ENCODE data around the gene ARHGEF7.

Gene ARHGEF7

DNA sequence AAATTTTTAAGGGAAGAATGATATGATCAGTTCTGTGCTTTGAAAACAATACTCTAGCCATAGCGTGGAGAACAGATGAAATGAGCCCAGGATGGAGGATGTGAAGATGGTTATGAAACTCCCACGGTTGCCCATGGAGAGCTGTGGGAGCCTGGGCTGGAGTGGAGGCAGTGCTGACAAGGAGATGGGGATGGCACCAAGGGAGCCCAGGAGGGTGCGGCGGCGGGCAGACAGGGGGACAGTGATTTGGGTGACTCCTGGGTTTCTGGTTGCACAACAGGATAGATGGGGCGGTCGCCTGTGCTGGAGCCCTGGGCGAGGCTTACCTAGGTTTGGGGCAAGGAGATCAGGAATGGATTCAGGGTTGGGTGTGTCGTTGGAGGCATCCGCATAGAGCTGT, 15.9 kb downstream of the ARHGEF7 start:
- H3K4me1 ChIP-seq (ENCODE audit: control insufficient read depth, insufficient read depth, low read length), result no peaks in the 10 kb centered on the region
- H3K36me3 ChIP-seq (ENCODE audit: control insufficient read depth, insufficient read depth, low read length), result no peaks in the 10 kb centered on the region
- no peak overlapping the region for H3K27ac ChIP-seq (ENCODE audit: insufficient read depth, low read depth, low read length, poor library complexity, severe bottlenecking)
- WGBS, 2 experiments, result 88% methylated on average over 10 of the region's 10 CpGs
- H3K9me3 ChIP-seq (ENCODE audit: control insufficient read depth, low read length), result no peaks in the 10 kb centered on the region
- H3K27me3 ChIP-seq (ENCODE audit: control insufficient read depth, insufficient read depth, low read length, poor library complexity, severe bottlenecking), result peaks cover 4% of the 10 kb centered on the region
- H3K4me3 ChIP-seq (ENCODE audit: insufficient read depth, low read depth, low read length), result no peak overlapping the region

- Histone ChIP-seq H3K27me3 (ENCODE audit: control insufficient read depth, insufficient read depth, low read length, poor library complexity, severe bottlenecking) (peaks cover 4% of the 10 kb centered on the region), H3K4me3 (ENCODE audit: insufficient read depth, low read depth, low read length) (no peak overlapping the region), H3K4me1 (ENCODE audit: control insufficient read depth, insufficient read depth, low read length) (no peaks in the 10 kb centered on the region), H3K9me3 (ENCODE audit: control insufficient read depth, low read length) (no peaks in the 10 kb centered on the region), H3K36me3 (ENCODE audit: control insufficient read depth, insufficient read depth, low read length) (no peaks in the 10 kb centered on the region), H3K27ac (ENCODE audit: insufficient read depth, low read depth, low read length, poor library complexity, severe bottlenecking) (no peak overlapping the region)
- 80 to 82% methylated on average over 4 of the region's 4 CpGs for WGBS, 2 experiments
Observed at GRCh38 chr13:111131611-111132010, 16.5 kb downstream of the ARHGEF7 start.

DNA sequence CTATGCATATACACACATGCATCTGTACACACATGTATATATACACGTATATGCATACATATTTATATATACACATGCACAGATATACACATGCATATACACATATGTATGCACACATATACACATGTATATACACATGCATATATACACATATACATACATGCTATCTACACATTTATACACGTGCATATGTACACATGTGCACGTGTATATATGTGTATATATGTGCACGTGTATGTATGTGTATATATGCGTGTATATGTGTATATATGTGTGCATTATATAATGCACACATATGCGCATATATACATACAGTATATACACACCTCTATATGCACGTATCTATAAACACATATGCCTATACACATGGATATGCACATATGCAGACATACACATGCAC, 17.8 kb downstream of the ARHGEF7 start:
- H3K27ac ChIP-seq (ENCODE audit: insufficient read depth, low read depth, low read length, poor library complexity, severe bottlenecking), result no peak overlapping the region
- no peak overlapping the region for H3K4me3 ChIP-seq (ENCODE audit: insufficient read depth, low read depth, low read length)
- H3K9me3 ChIP-seq (ENCODE audit: control insufficient read depth, low read length), result no peaks in the 10 kb centered on the region
- H3K27me3 ChIP-seq (ENCODE audit: control insufficient read depth, insufficient read depth, low read length, poor library complexity, severe bottlenecking), result peaks cover 4% of the 10 kb centered on the region
- H3K36me3 ChIP-seq (ENCODE audit: control insufficient read depth, insufficient read depth, low read length), result no peaks in the 10 kb centered on the region
- WGBS, 2 experiments, result 98 to 99% methylated on average over 3 of the region's 7 CpGs
- H3K4me1 ChIP-seq (ENCODE audit: control insufficient read depth, insufficient read depth, low read length), result no peaks in the 10 kb centered on the region

- WGBS, 2 experiments, result 88 to 93% methylated on average over 9 of the region's 9 CpGs
- no peaks in the 10 kb centered on the region for H3K9me3 ChIP-seq (ENCODE audit: control insufficient read depth, low read length)
- H3K36me3 ChIP-seq (ENCODE audit: control insufficient read depth, insufficient read depth, low read length), result no peaks in the 10 kb centered on the region
- H3K27me3 ChIP-seq (ENCODE audit: control insufficient read depth, insufficient read depth, low read length, poor library complexity, severe bottlenecking), result no peaks in the 10 kb centered on the region
- H3K27ac ChIP-seq (ENCODE audit: insufficient read depth, low read depth, low read length, poor library complexity, severe bottlenecking), result no peak overlapping the region
- no peak overlapping the region for H3K4me3 ChIP-seq (ENCODE audit: insufficient read depth, low read depth, low read length)
- no peaks in the 10 kb centered on the region for H3K4me1 ChIP-seq (ENCODE audit: control insufficient read depth, insufficient read depth, low read length)
Observed at GRCh38 chr13:111139452-111139851, 24.3 kb downstream of the ARHGEF7 start.

- H3K36me3 ChIP-seq (ENCODE audit: control insufficient read depth, insufficient read depth, low read length), result no peaks in the 10 kb centered on the region
- WGBS, 2 experiments, result 86 to 91% methylated on average over 9 of the region's 9 CpGs
- no peaks in the 10 kb centered on the region for H3K4me1 ChIP-seq (ENCODE audit: control insufficient read depth, insufficient read depth, low read length)
- H3K9me3 ChIP-seq (ENCODE audit: control insufficient read depth, low read length), result no peaks in the 10 kb centered on the region
- H3K27me3 ChIP-seq (ENCODE audit: control insufficient read depth, insufficient read depth, low read length, poor library complexity, severe bottlenecking), result no peaks in the 10 kb centered on the region
- no peak overlapping the region for H3K27ac ChIP-seq (ENCODE audit: insufficient read depth, low read depth, low read length, poor library complexity, severe bottlenecking)
- no peak overlapping the region for H3K4me3 ChIP-seq (ENCODE audit: insufficient read depth, low read depth, low read length)
Observed at GRCh38 chr13:111139873-111140561, 24.9 kb downstream of the ARHGEF7 start.

DNA sequence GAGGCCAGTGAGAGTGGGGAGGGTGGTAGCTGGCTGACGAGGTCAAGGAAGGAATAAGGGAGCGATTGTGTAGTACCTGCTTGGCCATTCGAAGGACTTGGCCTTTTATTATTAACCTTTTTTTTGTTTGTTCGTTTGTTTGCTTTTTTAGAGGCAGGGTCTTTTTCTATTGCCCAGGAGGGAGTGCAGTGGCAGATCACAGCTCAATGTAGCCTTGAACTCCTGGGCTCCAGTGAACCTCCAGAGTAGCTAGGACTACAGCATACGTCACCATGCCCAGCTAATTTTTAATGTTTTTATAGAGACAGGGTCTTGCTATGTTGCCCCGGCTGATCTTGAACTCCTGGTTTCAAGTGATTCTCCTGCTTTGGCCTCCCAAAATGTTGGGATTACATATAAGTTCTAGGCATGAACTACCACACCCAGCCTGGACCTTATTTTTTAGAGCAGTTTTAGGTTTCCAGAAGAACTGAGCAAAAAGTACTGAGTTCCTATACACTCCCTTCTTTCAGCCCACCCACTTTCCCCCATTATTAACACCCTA, 25.5 kb downstream of the ARHGEF7 start:
- Histone ChIP-seq H3K4me3 (ENCODE audit: insufficient read depth, low read depth, low read length) (no peak overlapping the region), H3K9me3 (ENCODE audit: control insufficient read depth, low read length) (no peaks in the 10 kb centered on the region), H3K4me1 (ENCODE audit: control insufficient read depth, insufficient read depth, low read length) (no peaks in the 10 kb centered on the region), H3K27me3 (ENCODE audit: control insufficient read depth, insufficient read depth, low read length, poor library complexity, severe bottlenecking) (no peaks in the 10 kb centered on the region), H3K27ac (ENCODE audit: insufficient read depth, low read depth, low read length, poor library complexity, severe bottlenecking) (no peak overlapping the region), H3K36me3 (ENCODE audit: control insufficient read depth, insufficient read depth, low read length) (no peaks in the 10 kb centered on the region)
- WGBS, 2 experiments, result 93 to 98% methylated on average over 6 of the region's 6 CpGs

DNA sequence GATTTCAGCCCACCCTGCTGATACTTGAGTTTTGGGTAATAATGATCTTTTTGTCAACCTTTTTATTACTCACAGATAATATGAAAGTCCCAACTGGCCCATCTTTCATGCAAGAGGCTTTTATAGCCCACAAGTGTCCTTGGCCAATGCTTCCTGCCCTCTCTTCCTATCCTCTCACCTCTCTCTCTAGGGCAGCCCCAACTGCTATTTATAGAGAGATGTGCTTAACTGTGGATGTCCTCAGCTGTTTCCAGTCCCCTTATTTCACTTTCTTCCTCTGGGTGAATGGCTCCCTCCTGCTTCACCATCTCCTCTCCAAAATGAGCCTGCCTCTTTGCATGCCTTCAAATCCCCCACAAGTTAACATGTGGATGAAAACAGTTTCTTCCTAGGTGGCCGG, 27.4 kb downstream of the ARHGEF7 start:
- H3K27ac ChIP-seq (ENCODE audit: insufficient read depth, low read depth, low read length, poor library complexity, severe bottlenecking), result no peak overlapping the region
- no peaks in the 10 kb centered on the region for H3K36me3 ChIP-seq (ENCODE audit: control insufficient read depth, insufficient read depth, low read length)
- H3K27me3 ChIP-seq (ENCODE audit: control insufficient read depth, insufficient read depth, low read length, poor library complexity, severe bottlenecking), result no peaks in the 10 kb centered on the region
- WGBS, 2 experiments, result 88 to 95% methylated on average over 1 of the region's 1 CpG
- no peaks in the 10 kb centered on the region for H3K4me1 ChIP-seq (ENCODE audit: control insufficient read depth, insufficient read depth, low read length)
- H3K4me3 ChIP-seq (ENCODE audit: insufficient read depth, low read depth, low read length), result no peak overlapping the region
- H3K9me3 ChIP-seq (ENCODE audit: control insufficient read depth, low read length), result no peaks in the 10 kb centered on the region

- no peaks in the 10 kb centered on the region for H3K9me3 ChIP-seq (ENCODE audit: control insufficient read depth, low read length)
- H3K36me3 ChIP-seq (ENCODE audit: control insufficient read depth, insufficient read depth, low read length), result no peaks in the 10 kb centered on the region
- no peak overlapping the region for H3K4me3 ChIP-seq (ENCODE audit: insufficient read depth, low read depth, low read length)
- 84 to 89% methylated on average over 2 to 3 of the region's 3 CpGs for WGBS, 2 experiments
- H3K27me3 ChIP-seq (ENCODE audit: control insufficient read depth, insufficient read depth, low read length, poor library complexity, severe bottlenecking), result no peaks in the 10 kb centered on the region
- H3K4me1 ChIP-seq (ENCODE audit: control insufficient read depth, insufficient read depth, low read length), result no peaks in the 10 kb centered on the region
- H3K27ac ChIP-seq (ENCODE audit: insufficient read depth, low read depth, low read length, poor library complexity, severe bottlenecking), result no peak overlapping the region
Observed at GRCh38 chr13:111143865-111144540, 28.9 kb downstream of the ARHGEF7 start.

- Histone ChIP-seq H3K9me3 (ENCODE audit: control insufficient read depth, low read length) (no peaks in the 10 kb centered on the region), H3K4me3 (ENCODE audit: insufficient read depth, low read depth, low read length) (no peak overlapping the region), H3K4me1 (ENCODE audit: control insufficient read depth, insufficient read depth, low read length) (no peaks in the 10 kb centered on the region), H3K36me3 (ENCODE audit: control insufficient read depth, insufficient read depth, low read length) (no peaks in the 10 kb centered on the region), H3K27me3 (ENCODE audit: control insufficient read depth, insufficient read depth, low read length, poor library complexity, severe bottlenecking) (peaks cover 3% of the 10 kb centered on the region), H3K27ac (ENCODE audit: insufficient read depth, low read depth, low read length, poor library complexity, severe bottlenecking) (no peak overlapping the region)
- 80 to 92% methylated on average over 5 to 7 of the region's 7 CpGs for WGBS, 2 experiments
Observed at GRCh38 chr13:111145071-111145470, 30.0 kb downstream of the ARHGEF7 start.

DNA sequence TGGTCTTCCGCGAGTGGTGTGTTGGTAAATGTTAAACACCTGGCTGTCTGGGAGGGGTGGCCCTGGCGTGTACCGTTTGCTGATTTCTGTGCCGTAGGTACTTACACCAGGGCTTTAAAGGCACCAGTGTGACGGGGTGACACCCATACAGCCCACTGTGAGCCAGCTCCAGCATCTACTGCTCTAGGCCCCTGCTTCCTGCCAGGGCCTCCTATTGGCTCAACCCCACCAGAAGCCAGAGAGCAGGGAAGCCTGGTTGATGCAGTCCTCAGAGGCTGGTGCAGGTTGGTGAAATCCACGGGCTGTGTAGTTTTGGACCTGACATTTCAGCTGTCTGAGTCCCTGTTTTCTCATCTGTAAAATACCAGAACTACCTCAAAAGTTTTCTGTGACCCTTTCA, 30.4 kb downstream of the ARHGEF7 start:
- Histone ChIP-seq H3K9me3 (ENCODE audit: control insufficient read depth, low read length) (no peaks in the 10 kb centered on the region), H3K27ac (ENCODE audit: insufficient read depth, low read depth, low read length, poor library complexity, severe bottlenecking) (no peak overlapping the region), H3K36me3 (ENCODE audit: control insufficient read depth, insufficient read depth, low read length) (no peaks in the 10 kb centered on the region), H3K27me3 (ENCODE audit: control insufficient read depth, insufficient read depth, low read length, poor library complexity, severe bottlenecking) (peaks cover 3% of the 10 kb centered on the region), H3K4me1 (ENCODE audit: control insufficient read depth, insufficient read depth, low read length) (no peaks in the 10 kb centered on the region), H3K4me3 (ENCODE audit: insufficient read depth, low read depth, low read length) (no peak overlapping the region)
- 89 to 93% methylated on average over 7 of the region's 7 CpGs for WGBS, 2 experiments
